ENCODE measurements around the gene DOK6. TPM values are rescaled to one million over a fixed set of nuclear protein-coding genes. Genes with fewer than 3 reads are reported as not detected.

The DOK6 gene
- total RNA-seq, 2 experiments from 2014 or later: not detected

DNA sequence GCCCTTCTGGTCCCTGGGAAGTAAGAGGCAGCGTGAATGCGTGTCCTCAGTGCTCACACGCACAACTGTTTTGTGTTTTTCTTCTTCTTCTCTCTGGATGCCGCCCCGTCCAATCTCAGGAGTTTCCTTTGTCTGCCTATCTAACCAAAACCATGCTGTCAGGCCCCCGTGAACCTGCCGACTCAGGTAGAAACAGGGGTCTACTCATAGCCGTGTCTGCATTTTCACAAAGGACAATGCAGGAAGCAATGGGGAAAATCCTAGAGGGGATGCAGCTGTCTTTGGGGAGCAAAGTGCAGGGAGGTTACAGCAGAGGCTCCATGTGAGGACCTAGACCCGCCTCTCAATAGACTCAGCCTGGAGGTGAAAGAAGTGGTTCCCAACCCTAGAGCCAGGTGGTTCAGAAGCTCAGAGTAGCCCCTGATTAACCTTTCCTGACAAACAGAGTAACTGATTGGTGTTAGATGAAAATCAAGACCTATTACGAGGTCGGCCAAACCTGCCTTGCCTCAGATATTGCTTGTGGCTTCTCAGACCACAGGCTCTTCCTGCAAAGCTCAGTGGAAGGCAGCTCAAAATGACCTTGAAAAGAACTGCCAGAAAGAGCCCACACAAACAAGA lies 497.7 kb downstream of the DOK6 start:
- no peak overlapping the region for H3K4me2 ChIP-seq (ENCODE audit: low read length)
- intact Hi-C loops (cut with micrococcal nuclease; ENCODE audit: unreplicated experiment): no loop called here
- no peak overlapping the region for H3K4me3 ChIP-seq (ENCODE audit: low read depth, low read length, poor library complexity, severe bottlenecking)
- no peak overlapping the region for H2AFZ ChIP-seq (ENCODE audit: low read length)
- no peak overlapping the region for H3K27ac ChIP-seq (ENCODE audit: low read depth, low read length, poor library complexity, severe bottlenecking)
- TF ChIP-seq, protein P1, sequence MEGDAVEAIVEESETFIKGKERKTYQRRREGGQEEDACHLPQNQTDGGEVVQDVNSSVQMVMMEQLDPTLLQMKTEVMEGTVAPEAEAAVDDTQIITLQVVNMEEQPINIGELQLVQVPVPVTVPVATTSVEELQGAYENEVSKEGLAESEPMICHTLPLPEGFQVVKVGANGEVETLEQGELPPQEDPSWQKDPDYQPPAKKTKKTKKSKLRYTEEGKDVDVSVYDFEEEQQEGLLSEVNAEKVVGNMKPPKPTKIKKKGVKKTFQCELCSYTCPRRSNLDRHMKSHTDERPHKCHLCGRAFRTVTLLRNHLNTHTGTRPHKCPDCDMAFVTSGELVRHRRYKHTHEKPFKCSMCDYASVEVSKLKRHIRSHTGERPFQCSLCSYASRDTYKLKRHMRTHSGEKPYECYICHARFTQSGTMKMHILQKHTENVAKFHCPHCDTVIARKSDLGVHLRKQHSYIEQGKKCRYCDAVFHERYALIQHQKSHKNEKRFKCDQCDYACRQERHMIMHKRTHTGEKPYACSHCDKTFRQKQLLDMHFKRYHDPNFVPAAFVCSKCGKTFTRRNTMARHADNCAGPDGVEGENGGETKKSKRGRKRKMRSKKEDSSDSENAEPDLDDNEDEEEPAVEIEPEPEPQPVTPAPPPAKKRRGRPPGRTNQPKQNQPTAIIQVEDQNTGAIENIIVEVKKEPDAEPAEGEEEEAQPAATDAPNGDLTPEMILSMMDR (conservative IDR thresholded peaks at IDR 0.05; ENCODE audit: low read length): no peak
- TF ChIP-seq EZH2phosphoT487 (IDR thresholded peaks at IDR 0.05; ENCODE audit: borderline replicate concordance, low read depth, low read length): no peak
- no peaks in the 10 kb centered on the region for H3K9me3 ChIP-seq (ENCODE audit: low read length)
- BruUV-seq (replicated peaks): no TSS peak
- no peaks in the 10 kb centered on the region for H4K20me1 ChIP-seq (ENCODE audit: insufficient read depth, low read length)
- CTCF ChIA-PET (ENCODE audit: unreplicated experiment): no interaction called here
- POLR2A ChIA-PET: interaction anchor here (0.6 kb wide), 1 partner anchor 1441 kb away, joined by 3 read pairs; no protein-coding TSS in a partner anchor
- DNase-seq (ENCODE audit: low spot score): no peak
- no peaks in the 10 kb centered on the region for H3K79me2 ChIP-seq (ENCODE audit: insufficient read depth, low read depth, low read length)
- H3K9me2 ChIP-seq (ENCODE audit: insufficient read depth, low read length): no peaks in the 10 kb centered on the region
- no peaks in the 10 kb centered on the region for H3K36me3 ChIP-seq (ENCODE audit: insufficient read depth, low read length)
- H3K4me1 ChIP-seq (ENCODE audit: insufficient read depth, low read length, poor library complexity, severe bottlenecking): no peaks in the 10 kb centered on the region
